ENCODE data around the gene KLHL15.
"Not testable (repeated sequence)": the region's sequence is repeated elsewhere in the genome, so short reads cannot be mapped to it uniquely, and the experiment has no call there.

The KLHL15 gene

GRCh38 chrX:24017674-24018073 lies 9.3 kb downstream of the KLHL15 start:
- DNase-seq = no peak

GRCh38 chrX:24014388-24015018 lies 12.5 kb downstream of the KLHL15 start:
- DNase-seq = no peak

GRCh38 chrX:24012266-24012665 lies 14.7 kb downstream of the KLHL15 start:
- DNase-seq = no peak

GRCh38 chrX:24005867-24006266 lies 21.1 kb downstream of the KLHL15 start:
- DNase-seq = no peak

- DNase-seq = no peak
Observed at GRCh38 chrX:24005028-24005427, 22.0 kb downstream of the KLHL15 start.

GRCh38 chrX:24002792-24003191 lies 24.2 kb downstream of the KLHL15 start:
- no peak for DNase-seq

- DNase-seq = no peak
Observed at GRCh38 chrX:24002167-24002566, 24.8 kb downstream of the KLHL15 start.

- DNase-seq = no peak
Observed at GRCh38 chrX:23999671-24000070, 27.3 kb downstream of the KLHL15 start.

- DNase-seq = no peak
Observed at GRCh38 chrX:23993012-23993633, 33.9 kb downstream of the KLHL15 start.

- DNase-seq = no peak
Observed at GRCh38 chrX:23992431-23992830, 34.6 kb downstream of the KLHL15 start.

GRCh38 chrX:23990455-23990854 lies 36.5 kb downstream of the KLHL15 start:
- no peak for DNase-seq

GRCh38 chrX:23989689-23990088 lies 37.3 kb downstream of the KLHL15 start:
- no peak for DNase-seq

GRCh38 chrX:23982891-23983290 lies 44.1 kb downstream of the KLHL15 start:
- DNase-seq = no peak

GRCh38 chrX:23981711-23982110 lies 45.3 kb downstream of the KLHL15 start:
- DNase-seq = no peak

GRCh38 chrX:23981222-23981621 lies 45.8 kb downstream of the KLHL15 start:
- DNase-seq = no peak

- DNase-seq = peak; percentile 25
Observed at GRCh38 chrX:23980011-23980441, 47.0 kb downstream of the KLHL15 start.

GRCh38 chrX:23978491-23978890 lies 48.5 kb downstream of the KLHL15 start:
- DNase-seq = no peak

GRCh38 chrX:23965630-23966029 lies 61.4 kb downstream of the KLHL15 start:
- not testable (repeated sequence) for DNase-seq

GRCh38 chrX:23964191-23964590 lies 62.8 kb downstream of the KLHL15 start:
- DNase-seq = no peak

GRCh38 chrX:23959781-23960180 lies 67.2 kb downstream of the KLHL15 start:
- no peak for DNase-seq

- no peak for DNase-seq
Observed at GRCh38 chrX:23954396-23954795, 72.6 kb downstream of the KLHL15 start.

GRCh38 chrX:23953908-23954269 lies 73.1 kb downstream of the KLHL15 start:
- DNase-seq = no peak

GRCh38 chrX:23952984-23953907 lies 73.7 kb downstream of the KLHL15 start:
- DNase-seq = no peak

- DNase-seq = no peak
Observed at GRCh38 chrX:23952391-23952790, 74.6 kb downstream of the KLHL15 start.
